H9 (cell line): ENCODE results near the gene HS6ST2. TPM values are rescaled to one million over a fixed set of nuclear protein-coding genes. Genes with fewer than 3 reads are reported as not detected.

Source experiments
- DNase-seq: peaks from one replicate; pipeline ENCODE4 v3.0.0-alpha.2; 2017
- H2AFZ ChIP-seq: one replicate; pipeline ENCODE4 v1.6.1; 2013; ENCODE audit warnings: mild to moderate bottlenecking, low read length, control low read depth, moderate library complexity
- H2AK5ac ChIP-seq: 2 replicates; pipeline ENCODE4 v1.6.1; 2013; ENCODE audit warnings: low read length, control low read depth, mixed read lengths; ENCODE audit not compliant: insufficient read length
- H2BK120ac ChIP-seq: one replicate; pipeline ENCODE4 v1.6.1; 2013; ENCODE audit warnings: low read depth, mild to moderate bottlenecking, low read length, control low read depth, inconsistent platforms; ENCODE audit not compliant: poor library complexity, severe bottlenecking
- H2BK12ac ChIP-seq: 2 replicates; pipeline ENCODE4 v1.6.1; 2013; ENCODE audit warnings: low read length, control low read depth, mixed read lengths, low read depth; ENCODE audit not compliant: insufficient read length
- H2BK15ac ChIP-seq: 2 replicates; pipeline ENCODE4 v1.6.1; 2013; ENCODE audit warnings: low read depth, low read length, control low read depth
- H2BK20ac ChIP-seq: one replicate; pipeline ENCODE4 v1.6.1; 2013; ENCODE audit warnings: low read depth, mild to moderate bottlenecking, low read length, control low read depth, inconsistent platforms; ENCODE audit not compliant: poor library complexity, severe bottlenecking
- H2BK5ac ChIP-seq: 2 replicates; pipeline ENCODE4 v1.6.1; 2013; ENCODE audit warnings: low read length, control low read depth, mixed read lengths; ENCODE audit not compliant: insufficient read length
- H3K14ac ChIP-seq: 2 replicates; pipeline ENCODE4 v1.6.1; 2013; ENCODE audit warnings: low read length, control low read depth; ENCODE audit not compliant: insufficient read depth
- H3K18ac ChIP-seq: 2 replicates; pipeline ENCODE4 v1.6.1; 2013; ENCODE audit warnings: low read depth, mild to moderate bottlenecking, mixed read lengths, low read length, control low read depth; ENCODE audit not compliant: insufficient read length
- H3K23ac ChIP-seq: 2 replicates; pipeline ENCODE4 v1.6.1; 2013; ENCODE audit warnings: low read length, control low read depth, mixed read lengths, low read depth; ENCODE audit not compliant: insufficient read length
- H3K23me2 ChIP-seq: 2 replicates; pipeline ENCODE4 v1.6.1; 2013; ENCODE audit warnings: low read depth, mild to moderate bottlenecking, mixed read lengths, low read length, control low read depth; ENCODE audit not compliant: insufficient read length, poor library complexity, severe bottlenecking
- H3K27ac ChIP-seq: 2 replicates; pipeline ENCODE4 v1.5.1; 2013; ENCODE audit warnings: low read length, control low read depth, mixed read lengths, low read depth; ENCODE audit not compliant: insufficient read length
- H3K27me3 ChIP-seq: 2 replicates; pipeline ENCODE4 v1.6.1; 2013; ENCODE audit warnings: low read length, control low read depth, inconsistent platforms; ENCODE audit not compliant: insufficient read depth
- H3K4ac ChIP-seq: 2 replicates; pipeline ENCODE4 v1.6.1; 2013; ENCODE audit warnings: low read depth, mild to moderate bottlenecking, control low read depth, inconsistent platforms, low read length, moderate library complexity
- H3K4me1 ChIP-seq: 2 replicates; pipeline ENCODE4 v1.6.1; 2013; ENCODE audit warnings: low read length, control low read depth, inconsistent platforms; ENCODE audit not compliant: insufficient read depth
- H3K4me2 ChIP-seq: 2 replicates; pipeline ENCODE4 v1.6.1; 2013; ENCODE audit warnings: low read length, control low read depth, mixed read lengths; ENCODE audit not compliant: insufficient read length, insufficient read depth
- H3K56ac ChIP-seq: 2 replicates; pipeline ENCODE4 v1.6.1; 2013; ENCODE audit warnings: low read depth, mild to moderate bottlenecking, mixed read lengths, low read length, control low read depth; ENCODE audit not compliant: insufficient read length
- H3K79me1 ChIP-seq: 2 replicates; pipeline ENCODE4 v1.6.1; 2013; ENCODE audit warnings: low read depth, mild to moderate bottlenecking, moderate library complexity, low read length, control low read depth, inconsistent platforms; ENCODE audit not compliant: insufficient read depth, poor library complexity, severe bottlenecking
- H3K79me2 ChIP-seq: 2 replicates; pipeline ENCODE4 v1.6.1; 2013; ENCODE audit warnings: low read length, control low read depth, inconsistent platforms; ENCODE audit not compliant: insufficient read depth
- H3K9ac ChIP-seq: 2 replicates; pipeline ENCODE4 v1.6.1; 2013; ENCODE audit warnings: low read length, control low read depth, mixed read lengths; ENCODE audit not compliant: insufficient read length; ENCODE audit errors: extremely low read depth
- H3K9me3 ChIP-seq: one replicate; pipeline ENCODE4 v1.6.1; 2013; ENCODE audit warnings: low read depth, low read length, inconsistent platforms; ENCODE audit not compliant: control insufficient read depth
- H3T11ph ChIP-seq: one replicate; pipeline ENCODE4 v1.6.1; 2013; ENCODE audit warnings: mild to moderate bottlenecking, low read length, control low read depth, inconsistent platforms
- H4K20me1 ChIP-seq: one replicate; pipeline ENCODE4 v1.6.1; 2013; ENCODE audit not compliant: control insufficient read depth, insufficient read length, insufficient read depth
- H4K5ac ChIP-seq: 2 replicates; pipeline ENCODE4 v1.6.1; 2013; ENCODE audit warnings: low read depth, mild to moderate bottlenecking, mixed read lengths, low read length, control low read depth; ENCODE audit not compliant: insufficient read length
- H4K8ac ChIP-seq: replicated peaks from 2 replicates; pipeline ENCODE4 v1.6.1; 2013; ENCODE audit warnings: low read length, control low read depth, mixed read lengths, low read depth; ENCODE audit not compliant: insufficient read length
- H4K91ac ChIP-seq: 2 replicates; pipeline ENCODE4 v1.6.1; 2013; ENCODE audit warnings: low read depth, mild to moderate bottlenecking, moderate library complexity, mixed read lengths, low read length, control low read depth; ENCODE audit not compliant: insufficient read length
- H3K27ac Mint-ChIP-seq, 3 experiments: 2 replicates in 2 of 3; 3 replicates in 1 of 3; pipeline ENCODE4 v1.8.0; 2020 to 2021; ENCODE audit warnings: mixed read lengths in 3 of 3, mild to moderate bottlenecking in 1 of 3, moderate library complexity in 1 of 3
- H3K27me3 Mint-ChIP-seq: 2 replicates; pipeline ENCODE4 v1.8.0; 2021; ENCODE audit warnings: low read depth, mild to moderate bottlenecking, moderate library complexity, mixed read lengths
- H3K36me3 Mint-ChIP-seq, 3 experiments: 2 replicates in 2 of 3; 3 replicates in 1 of 3; pipeline ENCODE4 v1.8.0; 2020 to 2021; ENCODE audit warnings: low read depth in 3 of 3, mixed read lengths in 3 of 3; ENCODE audit not compliant: insufficient read depth in 1 of 3
- H3K4me1 Mint-ChIP-seq, 2 experiments: 2 replicates each; pipeline ENCODE4 v1.8.0; 2020; ENCODE audit warnings: mixed read lengths in 2 of 2
- H3K4me3 Mint-ChIP-seq, 2 experiments: 2 replicates in 1 of 2; 3 replicates in 1 of 2; pipeline ENCODE4 v1.8.0; 2020 to 2021; ENCODE audit warnings: mild to moderate bottlenecking in 2 of 2, mixed read lengths in 2 of 2, moderate library complexity in 1 of 2
- H3K9me3 Mint-ChIP-seq, 2 experiments: 2 replicates in 1 of 2; 3 replicates in 1 of 2; pipeline ENCODE4 v1.8.0; 2020; ENCODE audit warnings: mild to moderate bottlenecking in 2 of 2, mixed read lengths in 2 of 2, moderate library complexity in 1 of 2
- CTCF ChIP-seq: fragments of 200-600 bp; sonication (generic); conservative IDR thresholded peaks from 3 replicates; pipeline ENCODE4 v1.8.0; 2021; ENCODE audit warnings: antibody characterized with exemption, mild to moderate bottlenecking
- WGBS: extraction: QIAGEN DNeasy Blood & Tissue Kit; methylation state at CpG from one replicate; pipeline ENCODE4 v1.1.7; 2013; ENCODE audit warnings: missing lambda C conversion rate, low lambda C conversion rate, mixed read lengths; ENCODE audit not compliant: insufficient read length; ENCODE audit errors: extremely low coverage; 5-methylcytosine and 5-hydroxymethylcytosine counted together
- total RNA-seq: library from RNA; stranded (reverse); gene quantifications from 2 replicates; pipeline ENCODE4 v1.2.1, GENCODE V29; 2021

The HS6ST2 gene
- total RNA-seq, 1 experiment from 2014 or later, result 4.8 TPM

DNA sequence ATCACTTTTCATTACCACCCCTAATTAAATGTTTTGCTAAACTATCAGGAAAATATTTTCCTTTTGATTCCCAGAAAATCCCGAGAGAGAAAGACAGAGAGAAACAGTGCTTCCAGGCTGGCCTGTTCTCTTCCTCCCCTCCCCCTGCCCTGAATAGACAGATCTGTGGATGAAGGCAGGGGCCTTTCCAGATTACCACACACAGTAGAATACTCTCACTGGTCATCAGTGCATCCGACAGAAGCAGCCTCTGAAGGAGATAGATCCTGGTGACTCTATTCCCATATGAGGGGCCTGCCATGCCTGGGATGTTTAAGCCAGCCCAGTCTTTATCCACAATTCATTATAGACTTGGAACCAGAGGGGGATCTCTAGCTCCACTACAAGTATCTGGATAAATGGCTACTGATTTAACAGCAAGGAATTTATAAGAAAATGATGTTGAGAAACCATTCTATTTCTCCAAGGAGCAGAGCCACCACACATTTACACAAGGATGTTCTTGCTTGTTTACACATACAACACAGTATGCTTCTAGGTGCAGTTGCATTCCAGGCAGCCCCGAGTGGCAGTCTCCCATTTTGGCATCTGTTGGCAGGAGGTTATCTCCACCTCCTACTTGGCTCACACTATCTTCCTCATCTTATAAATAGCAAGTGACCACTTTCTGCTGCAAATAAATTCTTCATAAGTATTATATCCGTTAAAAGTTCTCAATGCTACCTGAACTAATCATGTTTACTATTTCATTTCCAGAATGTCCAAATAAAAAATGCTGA, 115.8 kb downstream of the HS6ST2 start:
- no CpG with 5 or more reads among the region's 4 CpGs for WGBS
- DNase-seq, result no peak

More for the DNA sequence above, 115.8 kb downstream of the HS6ST2 start:
- Histone ChIP-seq H2BK12ac (no peak overlapping the region), H4K20me1 (no peaks in the 10 kb centered on the region), H3K18ac (no peak overlapping the region), H3K56ac (no peak overlapping the region), H2BK15ac (no peak overlapping the region), H3K14ac (no peak overlapping the region), H2BK5ac (no peak overlapping the region), H3K27me3 (no peaks in the 10 kb centered on the region), H3T11ph (no peak overlapping the region), H2BK120ac (no peak overlapping the region), H3K4me2 (no peak overlapping the region), H3K4ac (no peak overlapping the region), H3K27ac (no peak overlapping the region), H3K79me1 (no peaks in the 10 kb centered on the region), H2AK5ac (no peak overlapping the region), H3K9ac (no peak overlapping the region), H3K23me2 (no peaks in the 10 kb centered on the region), H4K5ac (no peak overlapping the region), H3K9me3 (no peaks in the 10 kb centered on the region), H3K23ac (no peak overlapping the region), H3K4me1 (peaks cover 2% of the 10 kb centered on the region; the same call in 1 of the 2 replicates), H3K79me2 (no peaks in the 10 kb centered on the region), H2AFZ (no peak overlapping the region), H4K8ac (no peak overlapping the region), H4K91ac (no peak overlapping the region), H2BK20ac (no peak overlapping the region)
- Mint-ChIP-seq H3K4me3 (no peak overlapping the region), H3K27ac (peak overlapping the region in 1 of 3 experiments; percentile 45; a peak in 2 of 7 replicates), H3K4me1 (peaks cover 20 to 29% of the 10 kb centered on the region in 2 experiments), H3K27me3 (peaks cover 1% of the 10 kb centered on the region; the same call in 1 of the 2 replicates), H3K36me3 (no peaks in the 10 kb centered on the region), H3K9me3 (no peaks in the 10 kb centered on the region)
- TF ChIP-seq CTCF, result no peak
